GM21423 (cell line): ENCODE data around the gene RPS6KA3.
"Not testable (repeated sequence)": the region's sequence is repeated elsewhere in the genome, so short reads cannot be mapped to it uniquely, and the experiment has no call there.

Experiments used
- ATAC-seq: cut with Tn5 transposase; IDR thresholded peaks from one replicate; pipeline ENCODE4 v1.9.1; 2021; ENCODE audit warnings: mild to moderate bottlenecking, moderate library complexity; ENCODE audit not compliant: unreplicated experiment

Gene RPS6KA3

GRCh38 chrX:20224814-20225487 lies 41.8 kb downstream of the RPS6KA3 start:
- ATAC-seq: peak; percentile 80

GRCh38 chrX:20221902-20222301 lies 44.8 kb downstream of the RPS6KA3 start:
- no peak for ATAC-seq

GRCh38 chrX:20218836-20219505 lies 47.7 kb downstream of the RPS6KA3 start:
- ATAC-seq: no peak

GRCh38 chrX:20217906-20218305 lies 48.8 kb downstream of the RPS6KA3 start:
- ATAC-seq: no peak

- no peak for ATAC-seq
These were observed 49.4 kb downstream of the RPS6KA3 start for GRCh38 chrX:20217271-20217670.

- no peak for ATAC-seq
These were observed 51.1 kb downstream of the RPS6KA3 start for GRCh38 chrX:20215565-20215964.

GRCh38 chrX:20212486-20213089 lies 54.1 kb downstream of the RPS6KA3 start:
- peak; percentile 94 for ATAC-seq

- no peak for ATAC-seq
These were observed 55.4 kb downstream of the RPS6KA3 start for GRCh38 chrX:20211261-20211786.

GRCh38 chrX:20205927-20206708 lies 60.6 kb downstream of the RPS6KA3 start:
- no peak for ATAC-seq

- no peak for ATAC-seq
These were observed 62.4 kb downstream of the RPS6KA3 start for GRCh38 chrX:20204351-20204750.

- ATAC-seq: no peak
These were observed 69.0 kb downstream of the RPS6KA3 start for GRCh38 chrX:20197641-20198210.

- ATAC-seq: no peak
These were observed 77.5 kb downstream of the RPS6KA3 start for GRCh38 chrX:20189171-20189570.

GRCh38 chrX:20181598-20182329 lies 84.9 kb downstream of the RPS6KA3 start:
- ATAC-seq: no peak

- ATAC-seq: no peak
These were observed 89.6 kb downstream of the RPS6KA3 start for GRCh38 chrX:20177093-20177492.

- ATAC-seq: no peak
These were observed 92.9 kb downstream of the RPS6KA3 start for GRCh38 chrX:20173856-20174255.

GRCh38 chrX:20173313-20173712 lies 93.4 kb downstream of the RPS6KA3 start:
- no peak for ATAC-seq

- ATAC-seq: no peak
These were observed 94.8 kb downstream of the RPS6KA3 start for GRCh38 chrX:20171887-20172286.

GRCh38 chrX:20162516-20162915 lies 104.2 kb downstream of the RPS6KA3 start:
- ATAC-seq: not testable (repeated sequence)

- no peak for ATAC-seq
These were observed 106.8 kb downstream of the RPS6KA3 start for GRCh38 chrX:20159797-20160385.

- no peak for ATAC-seq
These were observed 115.0 kb downstream of the RPS6KA3 start for GRCh38 chrX:20151689-20152088.
